Upper lobe of left lung (tissue), 4 donors: ENCODE measurements around the gene ANKHD1.

Experiments used
- CTCF ChIP-seq, 6 experiments: fragments of 450-650 bp in 4 of 6; fragments of 200-600 bp in 2 of 6; sonication (generic) in 2 of 6; IDR thresholded peaks; one replicate each; pipeline ENCODE4 v1.5.1; 2016 to 2019; ENCODE audit warnings: antibody characterized with exemption in 6 of 6
- EP300 ChIP-seq, 4 donors: sonication (generic); formaldehyde crosslinking; IDR thresholded peaks; one replicate each; pipeline ENCODE4 v1.5.1; 2017; ENCODE audit warnings: antibody characterized with exemption in 4 of 4, control low read depth in 2 of 4
- POLR2A ChIP-seq, 4 donors: fragments of 450-650 bp; IDR thresholded peaks; one replicate each; pipeline ENCODE4 v1.5.1; 2016 to 2017; ENCODE audit warnings: antibody characterized with exemption in 4 of 4, mild to moderate bottlenecking in 2 of 4

GRCh38 chr5:140418862-140419520 is 17.4 kb downstream of the ANKHD1 start:
- TF ChIP-seq POLR2A (IDR thresholded peaks at IDR 0.05) (no peak), CTCF (IDR thresholded peaks at IDR 0.05) (no peak), EP300 (IDR thresholded peaks at IDR 0.05) (no peak)
